Colonic mucosa (tissue), 4 donors: Measurements from ENCODE around the gene IQSEC2. TPM values are rescaled to one million over a fixed set of nuclear protein-coding genes. Genes with fewer than 3 reads are reported as not detected.

Experiments used
- DNase-seq: peaks from one replicate; pipeline ENCODE4 v3.0.0-alpha.2; 2020
- H3K27ac ChIP-seq: fragments of 200-600 bp; one replicate; pipeline ENCODE4 v1.8.0; 2021
- H3K27me3 ChIP-seq: fragments of 200-600 bp; one replicate; pipeline ENCODE4 v1.8.0; 2021
- H3K36me3 ChIP-seq: fragments of 200-600 bp; one replicate; pipeline ENCODE4 v1.8.0; 2021
- H3K4me1 ChIP-seq: fragments of 200-600 bp; one replicate; pipeline ENCODE4 v1.8.0; 2021; ENCODE audit warnings: mild to moderate bottlenecking
- H3K4me3 ChIP-seq: fragments of 200-600 bp; one replicate; pipeline ENCODE4 v1.8.0; 2021
- H3K9ac ChIP-seq, 2 donors: one replicate each; pipeline ENCODE4 v1.7.0; 2013; ENCODE audit warnings: control low read depth in 2 of 2, low read depth in 2 of 2, low read length in 2 of 2
- H3K9me3 ChIP-seq: fragments of 200-600 bp; one replicate; pipeline ENCODE4 v1.8.0; 2021
- CTCF ChIP-seq: fragments of 200-600 bp; IDR thresholded peaks from one replicate; pipeline ENCODE4 v1.8.0; 2022; ENCODE audit warnings: antibody characterized with exemption, mild to moderate bottlenecking
- intact Hi-C: fragments of 100-400 bp; cut with DNase I; formaldehyde crosslinking; loops from one replicate; pipeline ENCODE4 v1.14.1; 2022
- total RNA-seq, 2 donors: library from RNA; stranded (reverse); fragmentation: NEBNext Ultra II Directional in 1 of 2; extraction: Animal tissue kit (Norgen Biotek cat#: 25700) in 1 of 2; gene quantifications; one replicate each; pipeline ENCODE4 v1.2.1, GENCODE V29; 2021
- donor health status: healthy.
- donor health status: DM: no; HTN: no; CAD: no.
- donor health status: DM: no; HTN: no; CAD: no.

The IQSEC2 gene
- total RNA-seq, 2 donors from 2014 or later: 23.1 to 26.1 TPM

GRCh38 chrX:53227224-53227765 lies 54.1 kb downstream of the IQSEC2 start:
- Histone ChIP-seq H3K27ac (no peak overlapping the region), H3K9ac (no peak overlapping the region), H3K9me3 (no peaks in the 10 kb centered on the region), H3K4me3 (no peak overlapping the region), H3K36me3 (no peaks in the 10 kb centered on the region), H3K4me1 (peaks cover 14% of the 10 kb centered on the region), H3K27me3 (no peaks in the 10 kb centered on the region)
- intact Hi-C loops: no loop called here
- DNase-seq: no peak
- no peak for TF ChIP-seq CTCF

- no peaks in the 10 kb centered on the region for H3K36me3 ChIP-seq
- no peaks in the 10 kb centered on the region for H3K27me3 ChIP-seq
- peak within 1 kb of the TSS; percentile 97 for H3K4me3 ChIP-seq
- peak within 1 kb of the TSS; percentile 92 to 97 for H3K9ac ChIP-seq
- intact Hi-C loops: no loop called here
- TF ChIP-seq CTCF: no peak
- H3K9me3 ChIP-seq: no peaks in the 10 kb centered on the region
- peak; percentile 96 for DNase-seq
- H3K27ac ChIP-seq: peak within 1 kb of the TSS; percentile 76
- peaks cover 14% of the 10 kb centered on the region for H3K4me1 ChIP-seq
Observed at GRCh38 chrX:53224860-53225797, 56.3 kb downstream of the IQSEC2 start, which contains the start of gene KDM5C. KDM5C (minus strand) TSS chrX:53225207; CDS start chrX:53224889, 318 bp downstream.

- H3K27ac ChIP-seq: peak overlapping the region; percentile 76
- peak overlapping the region; percentile 97 for H3K4me3 ChIP-seq
- H3K9ac ChIP-seq: peak overlapping the region; percentile 92 to 97
- H3K9me3 ChIP-seq: no peaks in the 10 kb centered on the region
- no peaks in the 10 kb centered on the region for H3K27me3 ChIP-seq
- no peak for TF ChIP-seq CTCF
- DNase-seq: peak; percentile 25
- peaks cover 14% of the 10 kb centered on the region for H3K4me1 ChIP-seq
- intact Hi-C loops: no loop called here
- H3K36me3 ChIP-seq: no peaks in the 10 kb centered on the region
Observed at GRCh38 chrX:53223955-53224859, 57.2 kb downstream of the IQSEC2 start.

GRCh38 chrX:53223068-53223693 lies 58.2 kb downstream of the IQSEC2 start:
- H3K27ac ChIP-seq: no peak overlapping the region
- intact Hi-C loops: no loop called here
- H3K9me3 ChIP-seq: no peaks in the 10 kb centered on the region
- no peaks in the 10 kb centered on the region for H3K27me3 ChIP-seq
- H3K9ac ChIP-seq: peak overlapping the region; percentile 92 to 97
- peak overlapping the region; percentile 97 for H3K4me3 ChIP-seq
- no peak for TF ChIP-seq CTCF
- no peaks in the 10 kb centered on the region for H3K36me3 ChIP-seq
- H3K4me1 ChIP-seq: peaks cover 14% of the 10 kb centered on the region
- peak; percentile 23 for DNase-seq

Other genes starting within 250 kb of the IQSEC2 start
- gene GPR173, start 232.8 kb downstream of the IQSEC2 start, total RNA-seq: 1 to 10 TPM in 1 of 2 donors, under 1 TPM in 1; 0.47 to 1.2 TPM
- 10 to 100 TPM in 1 of 2 donors, 1 to 10 TPM in 1; 6.2 to 11.6 TPM for gene TSPYL2, start 199.2 kb downstream of the IQSEC2 start, total RNA-seq
- gene KANTR, start 187.4 kb downstream of the IQSEC2 start, total RNA-seq: 1 to 10 TPM; 6.8 to 8.0 TPM
- 100 to 1,000 TPM; 115 to 130 TPM for gene KDM5C, start 56.4 kb downstream of the IQSEC2 start, total RNA-seq
- 100 to 1,000 TPM in 1 of 2 donors, 10 to 100 TPM in 1; 68.4 to 124 TPM for gene SMC1A, start 141.1 kb upstream of the IQSEC2 start, total RNA-seq
- gene RIBC1, start 141.3 kb upstream of the IQSEC2 start, total RNA-seq: under 1 TPM; 0.66 to 0.72 TPM
- gene HSD17B10, start 152.8 kb upstream of the IQSEC2 start, total RNA-seq: 100 to 1,000 TPM in 1 of 2 donors, 10 to 100 TPM in 1; 78.7 to 172 TPM